Testis (tissue), 5 donors: ENCODE data around the gene SPSB1. TPM values are rescaled to one million over a fixed set of nuclear protein-coding genes. Genes with fewer than 3 reads are reported as not detected.

Experiments
- DNase-seq: peaks from one replicate; pipeline ENCODE4 v3.0.0-alpha.2; 2019
- H3K27ac ChIP-seq, 2 donors: fragments of 200-600 bp; sonication (generic); one replicate each; pipeline ENCODE4 v1.5.1; 2019
- H3K27me3 ChIP-seq: fragments of 200-600 bp; sonication (generic); one replicate; pipeline ENCODE4 v1.5.1; 2019
- H3K36me3 ChIP-seq: fragments of 200-600 bp; sonication (generic); one replicate; pipeline ENCODE4 v1.5.1; 2017; ENCODE audit warnings: low read depth; ENCODE audit errors: missing control alignments
- H3K4me1 ChIP-seq: fragments of 200-600 bp; sonication (generic); one replicate; pipeline ENCODE4 v1.5.1; 2019
- H3K4me3 ChIP-seq, 2 donors: fragments of 200-600 bp; sonication (generic); one replicate each; pipeline ENCODE4 v1.5.1; 2017 to 2019
- H3K9me3 ChIP-seq: fragments of 200-600 bp; sonication (generic); one replicate; pipeline ENCODE4 v1.5.1; 2017
- POLR2A ChIP-seq: fragments of 450-650 bp; IDR thresholded peaks from one replicate; pipeline ENCODE4 v1.6.1; 2017; ENCODE audit warnings: antibody characterized with exemption, mild to moderate bottlenecking, moderate library complexity
- WGBS, 2 donors: methylation state at CpG; one replicate each; pipeline ENCODE4 v1.1.5; 2018; 5-methylcytosine and 5-hydroxymethylcytosine counted together
- intact Hi-C: fragments of 100-400 bp; cut with DNase I; formaldehyde crosslinking; loops from one replicate; pipeline ENCODE4 v1.15.1; 2023; ENCODE audit warnings: low total_unique reads
- long read RNA-seq, 2 donors: transcript quantifications; one replicate each; lab custom pipeline, GENCODE V29; 2026
- polyA plus RNA-seq: library from polyadenylated mRNA; stranded (reverse); fragments of 350-450 nt; fragmentation: Illumina TruSeq; extraction: RNeasy Lipid Tissue Mini Kit (QIAGEN cat#74804); gene quantifications from one replicate; pipeline ENCODE4 v1.2.3, GENCODE V29; 2014; ENCODE audit warnings: low read depth, low replicate concordance; ENCODE audit not compliant: insufficient read depth
- total RNA-seq, 2 donors: library from RNA; depleted of rRNA; stranded (reverse); fragments of >200 nt; gene quantifications; one replicate each; pipeline ENCODE4 v1.2.3, GENCODE V29; 2016
- TF ChIP-seq, protein P1 (sequence below), 3 experiments: fragments of 450-650 bp in 2 of 3; fragments of 200-600 bp in 1 of 3; sonication (generic) in 1 of 3; IDR thresholded peaks; one replicate each; pipeline ENCODE4 v1.5.1; 2016 to 2019; ENCODE audit warnings: antibody characterized with exemption in 3 of 3, mild to moderate bottlenecking in 2 of 3, moderate library complexity in 1 of 3

SPSB1 gene
- 10 to 100 TPM; 30.0 to 37.9 TPM for total RNA-seq
- polyA plus RNA-seq, result 19.8 TPM
- long read RNA-seq, donor 1, transcript SPSB1-201 (3 exons, 3,120 nt), result major isoform, 7 of 10 reads
- long read RNA-seq, donor 1, partial matches to known transcripts, result 0 of 10 reads
- long read RNA-seq, donor 1, other reads (novel, unspliced or antisense), result 0 of 10 reads
- long read RNA-seq, donor 2, transcript SPSB1-201 (3 exons, 3,120 nt), result major isoform, 7 of 8 reads
- long read RNA-seq, donor 2, partial matches to known transcripts, result 0 of 8 reads
- long read RNA-seq, donor 2, other reads (novel, unspliced or antisense), result 0 of 8 reads

DNA sequence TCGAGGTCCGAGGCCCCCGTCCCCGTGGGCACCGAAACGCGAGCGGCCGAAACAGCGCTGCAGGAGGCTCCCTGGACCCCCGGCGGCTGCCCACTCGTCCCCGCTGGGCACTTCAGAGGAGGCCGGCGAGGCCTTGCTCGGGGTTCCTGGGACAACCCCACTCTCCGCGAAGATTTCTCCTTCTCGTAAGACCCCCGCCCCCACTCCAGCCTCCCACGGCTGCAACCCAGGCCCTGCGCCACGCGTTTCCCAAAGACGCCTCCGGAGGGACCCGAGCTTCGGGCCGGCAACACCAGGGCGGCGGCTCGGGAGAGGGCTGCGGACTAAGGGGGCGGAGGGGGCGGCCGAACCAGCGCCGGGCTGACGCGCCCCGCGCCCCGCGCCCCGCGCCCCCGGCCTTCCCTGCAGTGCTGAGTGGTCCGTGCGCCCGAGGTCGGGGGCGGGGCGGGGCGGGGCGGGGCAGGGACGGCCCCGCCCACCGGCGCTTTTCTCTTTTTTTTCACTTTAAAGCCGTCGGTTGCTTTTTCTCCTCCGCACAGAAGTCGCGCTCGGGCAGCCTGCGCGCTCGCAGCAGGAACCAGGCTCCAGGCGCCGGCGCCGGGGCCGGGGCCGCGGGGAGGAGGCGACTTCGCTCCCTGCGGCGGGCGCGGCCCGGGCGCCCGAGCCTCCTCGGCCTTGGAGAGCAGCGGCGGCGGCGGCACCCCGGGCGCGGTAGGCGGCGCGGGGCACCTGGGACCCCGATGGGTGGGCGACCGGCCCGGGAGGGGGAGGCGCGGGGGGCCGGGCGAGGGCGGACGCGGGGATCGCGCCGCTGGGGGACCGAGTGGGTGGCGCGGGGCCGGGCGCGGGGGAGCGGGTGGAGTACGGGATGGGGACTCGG lies at the start of gene SPSB1:
Gene SPSB1 (plus strand): TSS at position 534 of the 880 bp plus-strand sequence. CDS start 62,998 bp downstream, outside the sequence.
- WGBS, 2 donors, result 0 to 2% methylated on average over 5 to 101 of the region's 119 CpGs
- H3K27ac ChIP-seq, result peak within 1 kb of the TSS; percentile 74 to 93
- peak; percentile 86 for DNase-seq
- TF ChIP-seq, protein P1, sequence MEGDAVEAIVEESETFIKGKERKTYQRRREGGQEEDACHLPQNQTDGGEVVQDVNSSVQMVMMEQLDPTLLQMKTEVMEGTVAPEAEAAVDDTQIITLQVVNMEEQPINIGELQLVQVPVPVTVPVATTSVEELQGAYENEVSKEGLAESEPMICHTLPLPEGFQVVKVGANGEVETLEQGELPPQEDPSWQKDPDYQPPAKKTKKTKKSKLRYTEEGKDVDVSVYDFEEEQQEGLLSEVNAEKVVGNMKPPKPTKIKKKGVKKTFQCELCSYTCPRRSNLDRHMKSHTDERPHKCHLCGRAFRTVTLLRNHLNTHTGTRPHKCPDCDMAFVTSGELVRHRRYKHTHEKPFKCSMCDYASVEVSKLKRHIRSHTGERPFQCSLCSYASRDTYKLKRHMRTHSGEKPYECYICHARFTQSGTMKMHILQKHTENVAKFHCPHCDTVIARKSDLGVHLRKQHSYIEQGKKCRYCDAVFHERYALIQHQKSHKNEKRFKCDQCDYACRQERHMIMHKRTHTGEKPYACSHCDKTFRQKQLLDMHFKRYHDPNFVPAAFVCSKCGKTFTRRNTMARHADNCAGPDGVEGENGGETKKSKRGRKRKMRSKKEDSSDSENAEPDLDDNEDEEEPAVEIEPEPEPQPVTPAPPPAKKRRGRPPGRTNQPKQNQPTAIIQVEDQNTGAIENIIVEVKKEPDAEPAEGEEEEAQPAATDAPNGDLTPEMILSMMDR (IDR thresholded peaks at IDR 0.05), result no peak
- TF ChIP-seq POLR2A, result peak; percentile 60
- no peaks in the 10 kb centered on the region for H3K27me3 ChIP-seq
- intact Hi-C loops, result loop anchor here (10.0 kb wide), 1 partner anchor 152 kb away; no protein-coding TSS in a partner anchor
- H3K36me3 ChIP-seq, result no peaks in the 10 kb centered on the region
- peaks cover 40% of the 10 kb centered on the region for H3K4me1 ChIP-seq
- peak within 1 kb of the TSS; percentile 85 to 86 for H3K4me3 ChIP-seq
- no peaks in the 10 kb centered on the region for H3K9me3 ChIP-seq

DNA sequence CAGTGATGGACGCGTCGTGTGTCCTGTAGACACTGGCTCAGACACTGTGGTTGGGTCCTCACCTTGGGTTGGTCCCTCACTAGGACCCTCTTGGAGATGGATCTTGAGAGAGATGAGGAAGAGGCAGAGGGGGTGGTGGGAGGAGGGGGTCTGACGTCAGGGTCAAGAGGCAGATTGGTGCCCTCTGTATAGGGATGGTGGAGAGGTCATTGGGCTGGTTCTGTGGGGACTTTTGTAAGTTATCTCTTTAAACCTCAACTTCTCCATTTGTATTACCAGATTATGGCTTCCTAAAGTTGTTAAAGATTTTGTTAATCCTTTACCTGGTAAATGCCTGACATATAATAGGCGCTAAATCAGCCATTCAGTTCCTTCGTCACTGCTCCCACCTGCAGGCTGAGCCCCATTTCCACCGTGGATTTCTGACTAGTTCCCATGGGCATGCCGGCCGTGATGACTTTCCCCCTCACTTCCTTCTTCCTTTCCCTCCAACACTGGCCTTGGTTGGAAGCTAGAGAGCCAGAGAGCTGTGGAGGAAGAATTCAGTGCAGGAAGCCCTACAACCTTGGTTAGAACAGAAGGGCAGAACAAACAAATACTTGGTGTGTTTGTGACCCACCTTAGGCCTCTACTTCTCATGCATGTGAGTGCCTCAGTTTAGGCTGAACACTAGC lies 49.5 kb upstream of the SPSB1 start:
- H3K4me3 ChIP-seq, result no peak overlapping the region
- intact Hi-C loops, result no loop called here

DNA sequence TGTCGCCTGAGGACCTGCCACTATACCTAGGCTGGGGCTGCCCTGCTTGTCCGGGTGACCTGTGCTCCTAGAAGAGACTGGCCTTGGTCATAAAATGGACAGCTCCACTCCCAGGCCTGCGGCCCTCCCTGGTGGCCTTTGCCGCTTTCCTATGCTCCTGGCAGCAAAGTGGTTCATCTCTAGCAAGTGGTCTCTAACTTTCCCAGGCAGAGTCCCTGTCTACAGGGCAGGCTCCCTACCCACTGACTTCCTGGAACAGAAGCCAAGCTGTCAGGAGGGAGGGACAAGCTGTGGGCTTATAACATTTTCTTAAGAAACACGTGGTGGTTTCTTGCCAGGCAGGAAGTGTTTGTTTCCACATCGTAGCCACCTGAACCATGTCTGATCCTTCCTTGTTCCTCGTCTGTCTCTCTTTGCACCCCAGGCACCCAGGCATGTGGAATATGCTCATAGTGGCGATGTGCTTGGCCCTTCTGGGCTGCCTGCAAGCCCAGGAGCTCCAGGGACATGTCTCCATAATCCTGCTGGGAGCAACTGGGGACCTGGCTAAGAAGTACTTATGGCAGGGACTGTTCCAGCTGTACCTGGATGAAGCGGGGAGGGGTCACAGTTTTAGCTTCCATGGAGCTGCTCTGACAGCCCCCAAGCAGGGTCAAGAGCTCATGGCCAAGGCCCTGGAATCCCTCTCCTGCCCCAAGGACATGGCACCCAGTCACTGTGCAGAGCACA lies 48.0 kb upstream of the SPSB1 start:
- Histone ChIP-seq H3K27me3 (no peaks in the 10 kb centered on the region), H3K4me3 (no peak overlapping the region), H3K36me3 (no peaks in the 10 kb centered on the region), H3K4me1 (peaks cover 58% of the 10 kb centered on the region), H3K27ac (peak overlapping the region in 1 of 2 donors; percentile 78), H3K9me3 (no peaks in the 10 kb centered on the region)
- DNase-seq, result no peak
- intact Hi-C loops, result no loop called here
- WGBS, 2 donors, result 71 to 76% methylated on average over 6 to 9 of the region's 9 CpGs
- TF ChIP-seq, protein P1 (IDR thresholded peaks at IDR 0.05), result no peak

More for the DNA sequence above, 49.5 kb upstream of the SPSB1 start:
- TF ChIP-seq, protein P1 (IDR thresholded peaks at IDR 0.05), result no peak
- no peak for TF ChIP-seq POLR2A
- 66 to 79% methylated on average over 9 of the region's 9 CpGs for WGBS, 2 donors
- no peak for DNase-seq
- H3K27ac ChIP-seq, result peak overlapping the region; percentile 78 to 81
- H3K9me3 ChIP-seq, result no peaks in the 10 kb centered on the region
- H3K36me3 ChIP-seq, result no peaks in the 10 kb centered on the region
- H3K4me1 ChIP-seq, result peaks cover 58% of the 10 kb centered on the region
- no peaks in the 10 kb centered on the region for H3K27me3 ChIP-seq

DNA sequence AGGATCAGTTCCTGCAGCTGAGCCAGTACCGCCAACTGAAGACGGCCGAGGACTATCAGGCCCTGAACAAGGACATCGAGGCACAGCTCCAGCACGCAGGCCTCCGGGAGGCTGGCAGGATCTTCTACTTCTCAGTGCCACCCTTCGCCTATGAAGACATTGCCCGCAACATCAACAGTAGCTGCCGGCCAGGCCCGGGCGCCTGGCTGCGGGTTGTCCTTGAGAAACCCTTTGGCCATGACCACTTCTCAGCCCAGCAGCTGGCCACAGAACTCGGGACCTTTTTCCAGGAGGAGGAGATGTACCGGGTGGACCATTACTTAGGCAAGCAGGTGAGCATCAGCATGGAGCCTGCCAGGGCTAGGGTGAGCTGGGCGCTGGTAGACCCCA lies 47.5 kb upstream of the SPSB1 start:
- no peak overlapping the region for H3K4me3 ChIP-seq
- H3K4me1 ChIP-seq, result peaks cover 58% of the 10 kb centered on the region
- intact Hi-C loops, result no loop called here
- H3K27ac ChIP-seq, result no peak overlapping the region
- H3K9me3 ChIP-seq, result no peaks in the 10 kb centered on the region
- TF ChIP-seq, protein P1 (IDR thresholded peaks at IDR 0.05), result no peak
- no peak for TF ChIP-seq POLR2A
- DNase-seq, result no peak
- 80 to 83% methylated on average over 5 to 15 of the region's 15 CpGs for WGBS, 2 donors
- H3K36me3 ChIP-seq, result no peaks in the 10 kb centered on the region
- no peaks in the 10 kb centered on the region for H3K27me3 ChIP-seq
